ENCODE data around the gene FAM193A.

FAM193A gene

DNA sequence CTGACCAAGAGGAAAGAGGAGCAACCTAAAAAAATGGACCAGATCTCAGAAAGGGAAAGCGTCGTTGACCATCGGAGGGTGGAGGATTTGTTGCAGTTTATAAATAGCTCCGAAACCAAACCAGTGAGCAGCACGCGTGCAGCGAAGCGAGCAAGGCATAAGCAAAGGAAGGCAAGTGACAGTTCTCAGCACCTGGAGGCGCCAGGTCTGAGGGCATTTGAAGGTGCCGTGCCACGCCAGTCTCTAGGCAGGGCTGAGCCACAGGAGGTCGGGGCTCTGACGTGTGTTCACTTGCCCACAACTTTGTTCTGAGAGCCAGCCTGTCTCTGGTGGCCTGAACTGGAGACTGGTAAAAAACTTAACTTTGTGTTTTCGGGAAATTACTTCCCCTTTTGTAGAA is 160.0 kb downstream of the FAM193A start:
- Histone ChIP-seq H3K4me1 (ENCODE audit: control insufficient read depth, low read depth, low read length) (no peaks in the 10 kb centered on the region), H4K5ac (ENCODE audit: low read length) (no peak overlapping the region), H2BK15ac (replicated peaks; ENCODE audit: low read depth) (no peak overlapping the region), H3K79me2 (ENCODE audit: control insufficient read depth, insufficient read depth, low read length) (no peaks in the 10 kb centered on the region), H3K79me1 (ENCODE audit: low read length) (no peaks in the 10 kb centered on the region), H4K8ac (ENCODE audit: low read depth, low read length) (no peak overlapping the region), H2AK5ac (ENCODE audit: low read length) (no peak overlapping the region), H3K36me3 (ENCODE audit: control insufficient read depth, insufficient read depth, low read length) (peaks cover 22% of the 10 kb centered on the region), H3K27me3 (ENCODE audit: insufficient read depth, low read length, poor library complexity) (no peaks in the 10 kb centered on the region), H2BK5ac (ENCODE audit: low read length) (no peak overlapping the region), H3K27ac (ENCODE audit: low read depth, low read length) (no peak overlapping the region), H2BK120ac (ENCODE audit: low read depth, low read length) (no peak overlapping the region), H3K4me3 (ENCODE audit: low read length) (no peak overlapping the region), H3K4me2 (ENCODE audit: low read length) (no peak overlapping the region), H3K23ac (ENCODE audit: low read length) (no peak overlapping the region), H3K4ac (ENCODE audit: low read depth, low read length) (no peak overlapping the region), H3K56ac (ENCODE audit: low read length) (no peak overlapping the region), H3K18ac (ENCODE audit: low read length) (no peak overlapping the region), H3K9ac (ENCODE audit: low read length) (no peak overlapping the region)
- no CpG with 5 or more reads among the region's 14 CpGs for WGBS (ENCODE audit: extremely low coverage, insufficient coverage, low lambda C conversion rate)
- DNase-seq = no peak

DNA sequence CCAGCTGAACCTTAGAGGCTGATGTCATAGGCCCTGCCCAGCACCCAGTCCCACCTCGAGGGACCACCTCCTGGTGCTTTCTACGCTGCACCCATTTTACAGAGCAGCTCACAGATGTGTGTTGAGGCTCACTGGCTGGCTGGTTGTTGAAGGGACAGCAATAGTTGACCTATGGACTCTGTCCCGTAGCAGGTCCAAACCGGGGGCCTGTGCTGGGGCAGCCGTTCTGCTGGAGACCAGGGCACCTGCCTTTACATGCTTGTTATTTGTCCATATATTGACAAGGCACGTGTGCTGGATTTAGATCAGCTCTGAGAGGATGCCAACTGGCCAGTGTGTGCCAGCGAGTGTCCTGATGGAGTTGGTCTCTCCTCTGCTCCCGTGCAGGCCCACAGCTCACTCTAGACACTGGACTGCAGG is 161.6 kb downstream of the FAM193A start:
- Histone ChIP-seq H3K4me3 (ENCODE audit: low read length) (no peak overlapping the region), H3K36me3 (ENCODE audit: control insufficient read depth, insufficient read depth, low read length) (peaks cover 26% of the 10 kb centered on the region), H3K27me3 (ENCODE audit: insufficient read depth, low read length, poor library complexity) (no peaks in the 10 kb centered on the region), H3K4ac (ENCODE audit: low read depth, low read length) (no peak overlapping the region), H2AK5ac (ENCODE audit: low read length) (no peak overlapping the region), H2BK5ac (ENCODE audit: low read length) (no peak overlapping the region), H2BK15ac (replicated peaks; ENCODE audit: low read depth) (no peak overlapping the region), H4K8ac (ENCODE audit: low read depth, low read length) (no peak overlapping the region), H3K4me2 (ENCODE audit: low read length) (no peak overlapping the region), H3K56ac (ENCODE audit: low read length) (no peak overlapping the region), H3K4me1 (ENCODE audit: control insufficient read depth, low read depth, low read length) (no peaks in the 10 kb centered on the region), H3K79me1 (ENCODE audit: low read length) (no peaks in the 10 kb centered on the region), H2BK120ac (ENCODE audit: low read depth, low read length) (no peak overlapping the region), H4K5ac (ENCODE audit: low read length) (no peak overlapping the region), H3K23ac (ENCODE audit: low read length) (no peak overlapping the region), H3K79me2 (ENCODE audit: control insufficient read depth, insufficient read depth, low read length) (no peaks in the 10 kb centered on the region), H3K27ac (ENCODE audit: low read depth, low read length) (no peak overlapping the region), H3K9ac (ENCODE audit: low read length) (no peak overlapping the region), H3K18ac (ENCODE audit: low read length) (no peak overlapping the region)
- WGBS (ENCODE audit: extremely low coverage, insufficient coverage, low lambda C conversion rate) = no CpG with 5 or more reads among the region's 8 CpGs
- no peak for DNase-seq

- no peak for DNase-seq
- no peak overlapping the region for H3K18ac ChIP-seq (ENCODE audit: low read length)
- no peak overlapping the region for H2BK5ac ChIP-seq (ENCODE audit: low read length)
- H3K4me2 ChIP-seq (ENCODE audit: low read length) = no peak overlapping the region
- no peak overlapping the region for H4K5ac ChIP-seq (ENCODE audit: low read length)
- no peak overlapping the region for H3K27ac ChIP-seq (ENCODE audit: low read depth, low read length)
- no peaks in the 10 kb centered on the region for H3K4me1 ChIP-seq (ENCODE audit: control insufficient read depth, low read depth, low read length)
- no peak overlapping the region for H3K4ac ChIP-seq (ENCODE audit: low read depth, low read length)
- no peak overlapping the region for H3K4me3 ChIP-seq (ENCODE audit: low read length)
- H3K79me2 ChIP-seq (ENCODE audit: control insufficient read depth, insufficient read depth, low read length) = no peaks in the 10 kb centered on the region
- WGBS (ENCODE audit: extremely low coverage, insufficient coverage, low lambda C conversion rate) = no CpG with 5 or more reads among the region's 1 CpG
- no peak overlapping the region for H3K9ac ChIP-seq (ENCODE audit: low read length)
- no peak overlapping the region for H3K23ac ChIP-seq (ENCODE audit: low read length)
- H2BK15ac ChIP-seq (replicated peaks; ENCODE audit: low read depth) = no peak overlapping the region
- no peak overlapping the region for H2BK120ac ChIP-seq (ENCODE audit: low read depth, low read length)
- H3K27me3 ChIP-seq (ENCODE audit: insufficient read depth, low read length, poor library complexity) = no peaks in the 10 kb centered on the region
- H3K79me1 ChIP-seq (ENCODE audit: low read length) = no peaks in the 10 kb centered on the region
- no peak overlapping the region for H3K56ac ChIP-seq (ENCODE audit: low read length)
- H3K36me3 ChIP-seq (ENCODE audit: control insufficient read depth, insufficient read depth, low read length) = peaks cover 29% of the 10 kb centered on the region
- no peak overlapping the region for H4K8ac ChIP-seq (ENCODE audit: low read depth, low read length)
- no peak overlapping the region for H2AK5ac ChIP-seq (ENCODE audit: low read length)
Measured at GRCh38 chr4:2698504-2698903, 162.1 kb downstream of the FAM193A start.

DNA sequence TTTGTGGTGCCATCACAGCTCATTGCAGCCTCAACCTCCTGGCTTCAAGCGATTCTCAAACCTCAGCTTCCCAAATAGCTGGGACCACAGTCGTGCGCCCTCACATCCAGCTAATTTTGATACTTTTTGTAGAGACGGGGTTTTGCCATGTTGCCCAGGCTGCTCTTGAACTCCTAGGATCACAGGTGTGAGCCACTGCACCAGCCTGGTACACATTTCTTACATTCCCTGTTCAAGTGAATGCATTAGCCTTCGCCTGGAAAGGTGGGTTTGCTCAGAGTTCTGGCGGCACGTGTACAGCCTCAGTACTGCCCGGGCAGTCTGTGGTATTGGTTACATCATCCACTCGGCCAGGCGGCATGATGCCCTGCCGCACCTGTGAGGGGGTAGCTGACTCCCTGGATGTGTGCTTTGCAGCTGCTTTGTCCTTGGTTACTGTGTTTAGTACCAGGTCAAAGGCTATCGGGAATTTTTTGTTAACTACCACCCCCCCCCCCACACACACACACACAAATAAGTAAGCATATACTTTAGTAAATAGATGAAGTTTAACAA is 162.6 kb downstream of the FAM193A start:
- Histone ChIP-seq H3K9ac (ENCODE audit: low read length) (no peak overlapping the region), H3K56ac (ENCODE audit: low read length) (no peak overlapping the region), H3K27me3 (ENCODE audit: insufficient read depth, low read length, poor library complexity) (no peaks in the 10 kb centered on the region), H2AK5ac (ENCODE audit: low read length) (no peak overlapping the region), H3K4me1 (ENCODE audit: control insufficient read depth, low read depth, low read length) (no peaks in the 10 kb centered on the region), H3K36me3 (ENCODE audit: control insufficient read depth, insufficient read depth, low read length) (peaks cover 25% of the 10 kb centered on the region), H3K4me3 (ENCODE audit: low read length) (no peak overlapping the region), H4K8ac (ENCODE audit: low read depth, low read length) (no peak overlapping the region), H3K79me1 (ENCODE audit: low read length) (no peaks in the 10 kb centered on the region), H3K18ac (ENCODE audit: low read length) (no peak overlapping the region), H3K23ac (ENCODE audit: low read length) (no peak overlapping the region), H3K4me2 (ENCODE audit: low read length) (no peak overlapping the region), H3K79me2 (ENCODE audit: control insufficient read depth, insufficient read depth, low read length) (no peaks in the 10 kb centered on the region), H2BK15ac (replicated peaks; ENCODE audit: low read depth) (no peak overlapping the region), H2BK5ac (ENCODE audit: low read length) (no peak overlapping the region), H2BK120ac (ENCODE audit: low read depth, low read length) (no peak overlapping the region), H3K4ac (ENCODE audit: low read depth, low read length) (no peak overlapping the region), H3K27ac (ENCODE audit: low read depth, low read length) (no peak overlapping the region), H4K5ac (ENCODE audit: low read length) (no peak overlapping the region)
- no CpG with 5 or more reads among the region's 12 CpGs for WGBS (ENCODE audit: extremely low coverage, insufficient coverage, low lambda C conversion rate)
- no peak for DNase-seq

- Histone ChIP-seq H3K56ac (ENCODE audit: low read length) (no peak overlapping the region), H3K4ac (ENCODE audit: low read depth, low read length) (no peak overlapping the region), H4K5ac (ENCODE audit: low read length) (no peak overlapping the region), H2BK15ac (replicated peaks; ENCODE audit: low read depth) (no peak overlapping the region), H2BK120ac (ENCODE audit: low read depth, low read length) (no peak overlapping the region), H3K79me1 (ENCODE audit: low read length) (no peaks in the 10 kb centered on the region), H3K36me3 (ENCODE audit: control insufficient read depth, insufficient read depth, low read length) (peaks cover 26% of the 10 kb centered on the region), H3K4me1 (ENCODE audit: control insufficient read depth, low read depth, low read length) (no peaks in the 10 kb centered on the region), H3K79me2 (ENCODE audit: control insufficient read depth, insufficient read depth, low read length) (no peaks in the 10 kb centered on the region), H2BK5ac (ENCODE audit: low read length) (no peak overlapping the region), H3K4me2 (ENCODE audit: low read length) (no peak overlapping the region), H3K18ac (ENCODE audit: low read length) (no peak overlapping the region), H2AK5ac (ENCODE audit: low read length) (no peak overlapping the region), H3K27me3 (ENCODE audit: insufficient read depth, low read length, poor library complexity) (no peaks in the 10 kb centered on the region), H3K23ac (ENCODE audit: low read length) (no peak overlapping the region), H3K9ac (ENCODE audit: low read length) (no peak overlapping the region), H3K4me3 (ENCODE audit: low read length) (no peak overlapping the region), H4K8ac (ENCODE audit: low read depth, low read length) (no peak overlapping the region), H3K27ac (ENCODE audit: low read depth, low read length) (no peak overlapping the region)
- DNase-seq = no peak
- WGBS (ENCODE audit: extremely low coverage, insufficient coverage, low lambda C conversion rate) = no CpG with 5 or more reads among the region's 7 CpGs
Measured at GRCh38 chr4:2699534-2699933, 163.1 kb downstream of the FAM193A start.

DNA sequence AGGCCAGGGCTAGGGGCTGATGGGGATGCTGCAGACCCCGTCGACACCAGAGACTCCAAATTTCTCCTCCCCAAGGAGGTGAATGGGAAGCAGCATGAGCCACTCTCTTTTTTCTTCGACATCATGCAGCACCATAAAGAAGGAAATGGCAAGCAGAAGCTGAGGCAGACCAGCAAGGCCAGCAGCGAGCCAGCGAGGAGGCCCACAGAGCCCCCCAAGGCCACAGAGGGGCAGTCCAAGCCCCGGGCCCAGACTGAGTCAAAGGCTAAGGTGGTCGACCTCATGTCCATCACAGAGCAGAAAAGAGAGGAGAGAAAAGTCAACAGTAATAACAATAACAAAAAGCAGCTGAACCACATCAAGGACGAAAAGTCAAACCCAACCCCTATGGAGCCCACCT is 163.6 kb downstream of the FAM193A start:
- H3K36me3 ChIP-seq (ENCODE audit: control insufficient read depth, insufficient read depth, low read length) = peaks cover 23% of the 10 kb centered on the region
- DNase-seq = no peak
- H2BK15ac ChIP-seq (replicated peaks; ENCODE audit: low read depth) = no peak overlapping the region
- no peak overlapping the region for H2BK120ac ChIP-seq (ENCODE audit: low read depth, low read length)
- no peak overlapping the region for H3K27ac ChIP-seq (ENCODE audit: low read depth, low read length)
- H3K4ac ChIP-seq (ENCODE audit: low read depth, low read length) = no peak overlapping the region
- H4K5ac ChIP-seq (ENCODE audit: low read length) = no peak overlapping the region
- H3K18ac ChIP-seq (ENCODE audit: low read length) = no peak overlapping the region
- no peak overlapping the region for H3K23ac ChIP-seq (ENCODE audit: low read length)
- no peak overlapping the region for H3K4me3 ChIP-seq (ENCODE audit: low read length)
- no peak overlapping the region for H4K8ac ChIP-seq (ENCODE audit: low read depth, low read length)
- H3K4me1 ChIP-seq (ENCODE audit: control insufficient read depth, low read depth, low read length) = no peaks in the 10 kb centered on the region
- H3K4me2 ChIP-seq (ENCODE audit: low read length) = no peak overlapping the region
- no peak overlapping the region for H2AK5ac ChIP-seq (ENCODE audit: low read length)
- no peaks in the 10 kb centered on the region for H3K79me2 ChIP-seq (ENCODE audit: control insufficient read depth, insufficient read depth, low read length)
- H3K9ac ChIP-seq (ENCODE audit: low read length) = no peak overlapping the region
- WGBS (ENCODE audit: extremely low coverage, insufficient coverage, low lambda C conversion rate) = no CpG with 5 or more reads among the region's 8 CpGs
- H3K27me3 ChIP-seq (ENCODE audit: insufficient read depth, low read length, poor library complexity) = no peaks in the 10 kb centered on the region
- H3K79me1 ChIP-seq (ENCODE audit: low read length) = no peaks in the 10 kb centered on the region
- H3K56ac ChIP-seq (ENCODE audit: low read length) = no peak overlapping the region
- H2BK5ac ChIP-seq (ENCODE audit: low read length) = no peak overlapping the region

Measured in mesendoderm (in vitro differentiated cells).